CD4-positive, alpha-beta T cell (primary cell): Measurements from ENCODE around the gene AGMO. TPM values are rescaled to one million over a fixed set of nuclear protein-coding genes. Genes with fewer than 3 reads are reported as not detected.

ENCODE experiments used
- ATAC-seq: fragments of 200-7000 bp; cut with Tn5 transposase; one replicate; pipeline ENCODE4 v1.10.0; 2022; ENCODE audit warnings: mild to moderate bottlenecking; ENCODE audit not compliant: poor library complexity
- CTCF ChIA-PET: fragments of 350-600 bp; sonication (Branson Sonifier 250); formaldehyde crosslinking; loops from one replicate; lab custom pipeline; 2021; ENCODE audit warnings: antibody characterized with exemption, inconsistent platforms; lab: Charles Lee
- POLR2A ChIA-PET: fragments of 350-600 bp; sonication (Branson Sonifier 250); formaldehyde crosslinking; loops from one replicate; lab custom pipeline; 2021; ENCODE audit warnings: antibody characterized with exemption, inconsistent platforms; lab: Charles Lee
- DNase-seq, 14 experiments: peaks; one replicate each; pipeline ENCODE4 v3.0.0-alpha.2; 2013 to 2020; ENCODE audit warnings: mixed read lengths in 2 of 14
- H3K27ac ChIP-seq, 2 donors: one replicate each; pipeline versions ENCODE4 v1.5.1 to v1.7.0; 2013; ENCODE audit warnings: low read length in 2 of 2, low read depth in 1 of 2, mild to moderate bottlenecking in 1 of 2
- H3K27me3 ChIP-seq, 2 experiments: 1 replicate in 1 of 2; 2 replicates in 1 of 2; pipeline versions ENCODE4 v1.6.1 to v1.7.0; 2013; ENCODE audit warnings: low read length in 2 of 2, control low read depth in 1 of 2, mild to moderate bottlenecking in 1 of 2, moderate library complexity in 1 of 2; ENCODE audit not compliant: insufficient read depth in 2 of 2, control insufficient read depth in 1 of 2
- H3K36me3 ChIP-seq: one replicate; pipeline ENCODE4 v1.6.1; 2013; ENCODE audit warnings: low read length, control low read depth; ENCODE audit not compliant: insufficient read depth
- H3K4me1 ChIP-seq: one replicate; pipeline ENCODE4 v1.6.1; 2013; ENCODE audit warnings: low read length, control low read depth; ENCODE audit not compliant: insufficient read depth
- H3K4me3 ChIP-seq: one replicate; pipeline ENCODE4 v1.5.1; 2013; ENCODE audit warnings: mild to moderate bottlenecking, low read length, moderate library complexity
- H3K9me3 ChIP-seq, 2 experiments: 1 replicate in 1 of 2; 2 replicates in 1 of 2; pipeline versions ENCODE4 v1.6.1 to v1.7.0; 2013; ENCODE audit warnings: low read length in 2 of 2, mild to moderate bottlenecking in 2 of 2, control low read depth in 1 of 2, moderate library complexity in 1 of 2; ENCODE audit not compliant: control insufficient read depth in 1 of 2, insufficient read depth in 1 of 2
- H3K27ac Mint-ChIP-seq: one replicate; pipeline ENCODE4 v1.8.0; 2020; ENCODE audit warnings: mixed read lengths
- H3K27me3 Mint-ChIP-seq: one replicate; pipeline ENCODE4 v1.8.0; 2021; ENCODE audit warnings: mixed read lengths
- H3K36me3 Mint-ChIP-seq: one replicate; pipeline ENCODE4 v1.8.0; 2021; ENCODE audit warnings: low read depth, mixed read lengths
- H3K4me1 Mint-ChIP-seq: one replicate; pipeline ENCODE4 v1.8.0; 2021; ENCODE audit warnings: low read depth, mixed read lengths
- H3K4me3 Mint-ChIP-seq: one replicate; pipeline ENCODE4 v1.8.0; 2020; ENCODE audit warnings: mild to moderate bottlenecking, mixed read lengths
- H3K9me3 Mint-ChIP-seq: one replicate; pipeline ENCODE4 v1.8.0; 2020; ENCODE audit warnings: mixed read lengths
- CTCF ChIP-seq: fragments of 200-600 bp; IDR thresholded peaks from one replicate; pipeline ENCODE4 v1.8.0; 2022; ENCODE audit warnings: antibody characterized with exemption, mild to moderate bottlenecking
- intact Hi-C, 2 experiments: fragments of 100-400 bp; cut with DNase I in 1 of 2; cut with micrococcal nuclease in 1 of 2; formaldehyde crosslinking; loops; one replicate each; pipeline versions ENCODE4 v1.15.1 to v1.9.0; 2023 to 2025; cut with DNase I, micrococcal nuclease
- total RNA-seq, 174 experiments: library from RNA in 2 of 174; stranded (reverse) in 2 of 174; gene quantifications; one replicate each; pipeline ENCODE4 v1.2.3 and lab custom pipeline; 2021 to 2026

Gene AGMO
- total RNA-seq, 2 experiments from 2014 or later = not detected

- ATAC-seq (no peak), DNase-seq (no peak)
- no peaks in the 10 kb centered on the region for H3K27me3 Mint-ChIP-seq
- TF ChIP-seq CTCF = no peak
- POLR2A ChIA-PET = no interaction called here
- Histone ChIP-seq H3K4me1 (no peaks in the 10 kb centered on the region), H3K27me3 (no peaks in the 10 kb centered on the region), H3K4me3 (no peak overlapping the region), H3K27ac (no peak overlapping the region), H3K9me3 (no peaks in the 10 kb centered on the region), H3K36me3 (no peaks in the 10 kb centered on the region)
- no peaks in the 10 kb centered on the region for H3K36me3 Mint-ChIP-seq
- H3K27ac Mint-ChIP-seq = no peak overlapping the region
- H3K9me3 Mint-ChIP-seq = peaks cover 2% of the 10 kb centered on the region
- H3K4me3 Mint-ChIP-seq = no peak overlapping the region
- CTCF ChIA-PET = no interaction called here
- intact Hi-C loops = no loop called here
- no peaks in the 10 kb centered on the region for H3K4me1 Mint-ChIP-seq
Measured at GRCh38 chr7:15402436-15403136, 159.2 kb downstream of the AGMO start.

GRCh38 chr7:15400440-15400839 is 161.4 kb downstream of the AGMO start:
- H3K27me3 Mint-ChIP-seq = no peaks in the 10 kb centered on the region
- H3K36me3 ChIP-seq = no peaks in the 10 kb centered on the region
- POLR2A ChIA-PET = no interaction called here
- no peaks in the 10 kb centered on the region for H3K4me1 ChIP-seq
- H3K4me3 Mint-ChIP-seq = no peak overlapping the region
- H3K27ac ChIP-seq = no peak overlapping the region
- DNase-seq (no peak), ATAC-seq (no peak)
- CTCF ChIA-PET = no interaction called here
- no peaks in the 10 kb centered on the region for H3K27me3 ChIP-seq
- H3K4me3 ChIP-seq = no peak overlapping the region
- H3K9me3 ChIP-seq = peaks cover 0 to 16% of the 10 kb centered on the region in 2 experiments
- peaks cover 4% of the 10 kb centered on the region for H3K9me3 Mint-ChIP-seq
- no peaks in the 10 kb centered on the region for H3K4me1 Mint-ChIP-seq
- no peak overlapping the region for H3K27ac Mint-ChIP-seq
- no peak for TF ChIP-seq CTCF
- no peaks in the 10 kb centered on the region for H3K36me3 Mint-ChIP-seq
- intact Hi-C loops = no loop called here

GRCh38 chr7:15399441-15399840 is 162.4 kb downstream of the AGMO start:
- H3K27ac ChIP-seq = no peak overlapping the region
- POLR2A ChIA-PET = no interaction called here
- peaks cover 0 to 16% of the 10 kb centered on the region in 2 experiments for H3K9me3 ChIP-seq
- no peaks in the 10 kb centered on the region for H3K4me1 ChIP-seq
- no peaks in the 10 kb centered on the region for H3K27me3 ChIP-seq
- Mint-ChIP-seq H3K27me3 (no peaks in the 10 kb centered on the region), H3K4me3 (no peak overlapping the region), H3K27ac (no peak overlapping the region), H3K9me3 (peaks cover 6% of the 10 kb centered on the region), H3K4me1 (no peaks in the 10 kb centered on the region), H3K36me3 (no peaks in the 10 kb centered on the region)
- H3K4me3 ChIP-seq = no peak overlapping the region
- DNase-seq (no peak), ATAC-seq (no peak)
- no peak for TF ChIP-seq CTCF
- CTCF ChIA-PET = no interaction called here
- no peaks in the 10 kb centered on the region for H3K36me3 ChIP-seq
- intact Hi-C loops = no loop called here
